Naive thymus-derived CD8-positive, alpha-beta T cell (primary cell): ENCODE data around the gene ELOB. TPM values are rescaled to one million over a fixed set of nuclear protein-coding genes. Genes with fewer than 3 reads are reported as not detected.
A peak's percentile ranks its signal among the peaks of the same experiment; 100 is the strongest.

Source experiments
- ATAC-seq, 2 donors: fragments of 150-1000 bp; cut with Tn5 transposase in 1 of 2; sonication (Bioruptor Pico), chemical (Tn5 transposase) in 1 of 2; 1 replicate in 1 of 2; 2 replicates in 1 of 2; pipeline ENCODE4 v1.10.0; 2021; ENCODE audit warnings: mild to moderate bottlenecking in 2 of 2, moderate library complexity in 2 of 2
- POLR2A ChIA-PET: fragments of 350-600 bp; sonication (Branson Sonifier 250); formaldehyde crosslinking; loops from one replicate; lab custom pipeline; 2021; ENCODE audit warnings: antibody characterized with exemption; lab: Charles Lee
- DNase-seq, 10 donors: peaks; one replicate each; pipeline versions ENCODE4 v3.0.0 to v3.0.0-alpha.2; 2020 to 2022
- H3K27ac Mint-ChIP-seq, 10 donors: one replicate each; pipeline ENCODE4 v1.8.0; 2020 to 2022; ENCODE audit warnings: mild to moderate bottlenecking in 10 of 10, mixed read lengths in 10 of 10, moderate library complexity in 4 of 10, inconsistent platforms in 1 of 10
- H3K27me3 Mint-ChIP-seq, 5 donors: one replicate each; pipeline ENCODE4 v1.8.0; 2021 to 2022; ENCODE audit warnings: mixed read lengths in 5 of 5
- H3K36me3 Mint-ChIP-seq, 3 donors: one replicate each; pipeline ENCODE4 v1.8.0; 2020 to 2022; ENCODE audit warnings: mixed read lengths in 3 of 3, mild to moderate bottlenecking in 2 of 3, inconsistent platforms in 1 of 3
- H3K4me1 Mint-ChIP-seq, 4 donors: one replicate each; pipeline ENCODE4 v1.8.0; 2021 to 2022; ENCODE audit warnings: mixed read lengths in 4 of 4
- H3K4me3 Mint-ChIP-seq, 10 donors: one replicate each; pipeline ENCODE4 v1.8.0; 2020 to 2022; ENCODE audit warnings: mild to moderate bottlenecking in 10 of 10, mixed read lengths in 10 of 10, moderate library complexity in 6 of 10, inconsistent platforms in 1 of 10
- H3K9me3 Mint-ChIP-seq, 9 donors: one replicate each; pipeline ENCODE4 v1.8.0; 2020 to 2022; ENCODE audit warnings: mixed read lengths in 9 of 9, mild to moderate bottlenecking in 3 of 9, inconsistent platforms in 1 of 9, moderate library complexity in 1 of 9
- polyA plus RNA-seq, 3 donors: library from polyadenylated mRNA; unstranded; fragments of 300-500 nt; fragmentation: Illumina TruSeq; gene quantifications; one replicate each; pipeline ENCODE4 v1.2.3, GENCODE V29; 2021
- total RNA-seq, 8 experiments: library from RNA in 2 of 8; stranded (reverse) in 2 of 8; gene quantifications; one replicate each; pipeline ENCODE4 v1.2.3 and lab custom pipeline; 2021 to 2026

Gene ELOB
- total and polyA plus RNA-seq, 5 experiments from 2014 or later, result 121 to 301 (median 230) TPM

DNA sequence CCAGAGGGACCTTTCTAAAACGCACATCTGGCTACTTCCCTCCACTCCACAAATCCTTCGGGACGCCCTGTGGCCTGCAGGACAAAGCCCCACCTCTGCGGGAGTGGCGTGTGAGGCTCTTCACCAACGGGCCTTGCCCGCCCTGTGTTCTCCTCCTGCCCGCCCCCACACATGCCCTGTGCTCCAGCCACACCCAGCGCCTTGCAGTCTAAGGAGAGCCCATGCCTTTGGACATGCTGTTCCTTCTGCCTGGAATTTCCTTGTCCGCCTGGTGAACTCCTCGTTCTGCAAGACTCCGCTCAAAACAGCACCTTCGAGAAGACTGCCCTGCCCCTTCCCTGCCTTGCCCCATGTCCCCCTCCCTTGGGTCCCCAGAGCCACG is 7.4 kb downstream of the ELOB start:
- H3K27me3 Mint-ChIP-seq, result no peaks in the 10 kb centered on the region
- peaks cover 6 to 93% (median 34%) of the 10 kb centered on the region in 3 donors for H3K36me3 Mint-ChIP-seq
- DNase-seq, result no peak
- H3K27ac Mint-ChIP-seq, result peak overlapping the region in 4 of 10 donors; percentile 78 to 90 (median 80)
- POLR2A ChIA-PET, result interaction anchor here (0.7 to 0.8 kb wide), 2 partner anchors 16 to 17 kb away, joined by 3 to 4 read pairs; no protein-coding TSS in a partner anchor
- peak in 1 of 2 donors; percentile 4 for ATAC-seq
- H3K4me3 Mint-ChIP-seq, result peak overlapping the region in 3 of 10 donors; percentile 22 to 55 (median 33)
- no peaks in the 10 kb centered on the region for H3K9me3 Mint-ChIP-seq
- H3K4me1 Mint-ChIP-seq, result peaks cover 16 to 47% (median 28%) of the 10 kb centered on the region in 4 donors

DNA sequence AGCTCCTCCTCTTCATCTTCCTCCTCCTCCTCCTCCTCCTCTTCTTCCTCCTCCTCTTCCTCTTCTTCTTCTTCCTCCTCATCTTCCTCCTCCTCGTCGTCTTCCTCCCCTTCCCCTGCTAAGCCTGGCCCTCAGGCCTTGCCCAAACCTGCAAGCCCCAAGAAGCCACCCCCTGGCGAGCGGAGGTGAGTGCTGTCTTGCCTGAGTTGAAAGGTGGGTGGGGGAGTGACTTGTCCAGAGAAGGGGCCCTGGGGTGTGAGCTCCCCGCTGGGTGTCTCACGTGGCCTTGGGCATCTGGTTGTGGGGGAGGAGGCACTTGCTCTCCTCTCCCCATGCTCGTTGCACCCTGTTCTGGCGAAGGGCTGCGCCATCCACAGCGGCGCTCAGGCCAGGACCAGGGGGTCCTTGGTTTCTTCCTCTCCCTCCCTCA is 8.0 kb downstream of the ELOB start:
- no peak for DNase-seq
- H3K27ac Mint-ChIP-seq, result peak overlapping the region in 6 of 10 donors; percentile 13 to 90 (median 57)
- POLR2A ChIA-PET, result interaction anchor here (0.7 to 2.9 kb wide), 2 partner anchors 9 to 16 kb away, joined by 3 to 14 read pairs; partner anchors contain the start of gene ELOB
- H3K27me3 Mint-ChIP-seq, result no peaks in the 10 kb centered on the region
- peaks cover 6 to 93% (median 34%) of the 10 kb centered on the region in 3 donors for H3K36me3 Mint-ChIP-seq
- peak overlapping the region in 1 of 10 donors; percentile 33 for H3K4me3 Mint-ChIP-seq
- H3K4me1 Mint-ChIP-seq, result peaks cover 12 to 42% (median 28%) of the 10 kb centered on the region in 4 donors
- ATAC-seq, result no peak
- no peaks in the 10 kb centered on the region for H3K9me3 Mint-ChIP-seq

DNA sequence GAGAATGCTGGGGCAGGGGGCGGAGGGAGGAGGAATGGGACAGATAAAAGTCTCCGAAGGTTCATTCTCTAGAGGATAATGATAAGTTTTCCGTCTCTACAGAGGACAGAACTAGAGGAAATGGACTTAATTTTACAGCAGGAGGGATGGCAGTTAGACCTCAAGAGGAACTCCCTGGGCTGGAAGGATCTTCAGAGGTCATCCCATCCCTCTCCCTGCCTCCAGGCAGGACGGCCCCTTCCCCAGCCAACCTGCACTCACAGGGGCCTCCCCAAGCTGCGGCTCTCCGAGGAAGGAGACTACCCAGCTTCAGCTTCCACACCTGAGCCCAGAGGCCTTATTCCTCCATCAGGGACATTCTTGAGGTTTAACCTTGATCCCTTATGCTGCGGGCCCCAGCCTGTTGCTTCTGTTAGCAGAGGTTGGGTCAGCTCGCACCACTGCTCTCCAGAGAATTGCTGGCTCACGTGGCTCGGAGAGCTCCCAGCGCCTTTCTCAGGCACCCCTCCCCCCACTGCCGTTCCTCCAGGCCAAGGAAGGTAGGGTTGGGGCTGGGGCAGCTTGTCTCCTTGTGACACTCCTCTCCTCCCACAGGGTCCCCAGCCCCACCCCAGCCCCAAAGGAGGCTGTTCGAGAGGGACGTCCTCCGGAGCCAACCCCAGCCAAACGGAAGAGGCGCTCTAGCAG is 8.5 kb downstream of the ELOB start:
- Mint-ChIP-seq H3K36me3 (peaks cover 11 to 95% (median 35%) of the 10 kb centered on the region in 3 donors), H3K9me3 (no peaks in the 10 kb centered on the region), H3K4me3 (no peak overlapping the region), H3K4me1 (peaks cover 8 to 39% (median 33%) of the 10 kb centered on the region in 4 donors), H3K27me3 (no peaks in the 10 kb centered on the region), H3K27ac (peak overlapping the region in 4 of 10 donors; percentile 36 to 90 (median 67))
- ATAC-seq, result no peak
- POLR2A ChIA-PET, result interaction anchor here (0.7 to 2.9 kb wide), 3 partner anchors 9 to 16 kb away, joined by 3 to 14 read pairs (median 5); partner anchors contain the start of genes ELOB and SRRM2
- no peak for DNase-seq

DNA sequence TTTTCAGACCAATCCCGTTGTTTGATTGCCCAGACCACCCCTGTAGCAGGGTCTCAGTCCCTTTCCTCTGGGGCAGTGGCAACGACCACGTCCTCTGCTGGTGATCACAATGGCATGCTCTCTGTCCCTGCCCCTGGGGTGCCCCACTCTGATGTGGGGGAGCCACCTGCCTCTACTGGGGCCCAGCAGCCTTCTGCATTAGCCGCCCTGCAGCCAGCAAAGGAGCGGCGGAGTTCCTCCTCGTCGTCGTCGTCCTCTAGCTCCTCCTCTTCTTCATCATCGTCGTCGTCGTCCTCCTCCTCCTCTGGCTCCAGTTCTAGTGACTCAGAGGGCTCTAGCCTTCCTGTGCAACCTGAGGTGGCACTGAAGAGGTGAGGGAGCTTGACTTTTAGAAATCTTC is 9.2 kb downstream of the ELOB start:
- H3K36me3 Mint-ChIP-seq, result peaks cover 16 to 99% (median 39%) of the 10 kb centered on the region in 3 donors
- peak overlapping the region in 6 of 10 donors; percentile 48 to 90 (median 70) for H3K27ac Mint-ChIP-seq
- DNase-seq, result no peak
- peaks cover 8 to 41% (median 34%) of the 10 kb centered on the region in 4 donors for H3K4me1 Mint-ChIP-seq
- ATAC-seq, result no peak
- POLR2A ChIA-PET, result interaction anchor here (1.3 to 2.9 kb wide), 2 partner anchors 10 to 15 kb away, joined by 5 to 14 read pairs; partner anchors contain the start of genes ELOB and SRRM2
- H3K27me3 Mint-ChIP-seq, result no peaks in the 10 kb centered on the region
- H3K9me3 Mint-ChIP-seq, result no peaks in the 10 kb centered on the region
- peak overlapping the region in 2 of 10 donors; percentile 16 to 45 for H3K4me3 Mint-ChIP-seq

GRCh38 chr16:2767140-2767731 is 9.8 kb downstream of the ELOB start:
- Mint-ChIP-seq H3K4me3 (peak overlapping the region in 1 of 10 donors; percentile 45), H3K27me3 (no peaks in the 10 kb centered on the region), H3K27ac (peak overlapping the region in 2 of 10 donors; percentile 80 to 90), H3K9me3 (no peaks in the 10 kb centered on the region), H3K4me1 (peaks cover 4 to 41% (median 32%) of the 10 kb centered on the region in 4 donors), H3K36me3 (peaks cover 22 to 100% (median 42%) of the 10 kb centered on the region in 3 donors)
- POLR2A ChIA-PET, result interaction anchor here (1.3 to 2.9 kb wide), 3 partner anchors 8 to 15 kb away, joined by 5 to 14 read pairs (median 6); partner anchors contain the start of genes ELOB and SRRM2
- DNase-seq (no peak), ATAC-seq (no peak)

GRCh38 chr16:2766430-2767139 is 10.5 kb downstream of the ELOB start:
- POLR2A ChIA-PET, result interaction anchor here (0.6 to 2.9 kb wide), 3 partner anchors 9 to 111 kb away, joined by 4 to 14 read pairs (median 6); partner anchors contain the start of gene ELOB
- H3K36me3 Mint-ChIP-seq, result peaks cover 23 to 100% (median 47%) of the 10 kb centered on the region in 3 donors
- H3K27ac Mint-ChIP-seq, result peak overlapping the region in 6 of 10 donors; percentile 4 to 90 (median 33)
- no peaks in the 10 kb centered on the region for H3K27me3 Mint-ChIP-seq
- ATAC-seq (no peak), DNase-seq (no peak)
- H3K4me1 Mint-ChIP-seq, result peaks cover 4 to 42% (median 33%) of the 10 kb centered on the region in 4 donors
- no peaks in the 10 kb centered on the region for H3K9me3 Mint-ChIP-seq
- H3K4me3 Mint-ChIP-seq, result peak overlapping the region in 4 of 10 donors; percentile 38 to 51 (median 42)

DNA sequence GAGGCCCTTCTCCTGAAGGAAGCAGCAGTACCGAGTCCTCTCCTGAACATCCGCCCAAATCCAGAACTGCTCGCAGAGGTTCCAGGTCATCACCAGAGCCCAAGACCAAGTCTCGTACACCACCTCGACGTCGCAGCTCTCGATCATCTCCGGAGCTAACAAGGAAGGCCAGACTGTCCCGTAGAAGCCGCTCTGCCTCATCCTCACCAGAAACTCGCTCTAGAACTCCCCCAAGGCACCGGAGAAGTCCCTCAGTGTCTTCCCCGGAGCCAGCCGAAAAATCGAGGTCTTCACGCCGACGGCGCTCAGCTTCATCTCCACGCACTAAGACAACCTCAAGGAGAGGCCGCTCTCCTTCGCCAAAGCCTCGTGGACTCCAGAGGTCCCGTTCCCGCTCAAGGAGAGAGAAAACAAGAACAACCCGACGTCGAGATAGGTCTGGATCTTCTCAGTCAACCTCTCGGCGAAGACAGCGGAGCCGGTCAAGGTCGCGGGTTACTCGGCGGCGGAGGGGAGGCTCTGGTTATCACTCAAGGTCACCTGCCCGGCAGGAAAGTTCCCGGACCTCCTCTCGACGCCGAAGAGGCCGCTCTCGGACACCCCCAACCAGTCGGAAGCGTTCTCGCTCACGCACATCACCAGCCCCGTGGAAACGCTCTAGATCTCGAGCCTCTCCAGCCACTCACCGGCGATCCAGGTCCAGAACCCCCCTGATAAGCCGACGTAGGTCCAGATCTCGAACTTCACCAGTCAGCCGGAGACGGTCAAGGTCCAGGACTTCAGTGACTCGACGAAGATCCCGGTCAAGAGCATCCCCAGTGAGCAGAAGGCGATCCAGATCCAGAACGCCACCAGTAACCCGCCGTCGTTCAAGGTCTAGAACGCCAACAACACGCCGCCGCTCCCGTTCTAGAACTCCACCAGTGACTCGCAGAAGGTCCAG is 11.3 kb downstream of the ELOB start:
- Mint-ChIP-seq H3K4me1 (peaks cover 0 to 51% (median 31%) of the 10 kb centered on the region in 4 donors), H3K36me3 (peaks cover 28 to 100% (median 55%) of the 10 kb centered on the region in 3 donors), H3K27ac (peak overlapping the region in 5 of 10 donors; percentile 4 to 90 (median 34)), H3K4me3 (peak overlapping the region in 3 of 10 donors; percentile 40 to 51 (median 45)), H3K9me3 (no peaks in the 10 kb centered on the region), H3K27me3 (no peaks in the 10 kb centered on the region)
- POLR2A ChIA-PET, result interaction anchor here (0.6 to 2.9 kb wide), 5 partner anchors 10 to 111 kb away, joined by 3 to 14 read pairs (median 4); partner anchors contain the start of gene ELOB
- ATAC-seq (no peak), DNase-seq (no peak)

DNA sequence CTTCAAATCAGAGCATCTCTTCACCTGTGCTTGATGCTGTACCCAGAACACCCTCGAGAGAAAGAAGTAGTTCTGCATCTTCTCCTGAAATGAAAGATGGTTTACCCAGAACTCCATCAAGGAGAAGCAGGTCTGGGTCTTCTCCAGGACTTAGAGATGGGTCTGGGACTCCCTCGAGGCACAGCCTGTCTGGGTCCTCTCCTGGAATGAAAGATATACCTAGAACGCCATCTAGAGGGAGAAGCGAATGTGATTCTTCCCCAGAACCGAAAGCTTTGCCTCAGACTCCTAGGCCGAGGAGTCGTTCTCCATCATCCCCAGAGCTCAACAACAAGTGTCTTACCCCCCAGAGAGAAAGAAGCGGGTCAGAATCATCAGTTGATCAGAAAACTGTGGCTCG is 12.4 kb downstream of the ELOB start:
- ATAC-seq, result no peak
- Mint-ChIP-seq H3K9me3 (no peaks in the 10 kb centered on the region), H3K36me3 (peaks cover 29 to 100% (median 60%) of the 10 kb centered on the region in 3 donors), H3K4me3 (no peak overlapping the region), H3K27me3 (no peaks in the 10 kb centered on the region), H3K4me1 (peaks cover 0 to 56% (median 37%) of the 10 kb centered on the region in 4 donors), H3K27ac (peak overlapping the region in 5 of 10 donors; percentile 10 to 90 (median 21))
- POLR2A ChIA-PET, result interaction anchor here (0.8 to 2.3 kb wide), 2 partner anchors 11 to 14 kb away, joined by 3 to 6 read pairs; no protein-coding TSS in a partner anchor
- DNase-seq, result no peak

GRCh38 chr16:2763173-2763572 is 13.9 kb downstream of the ELOB start:
- DNase-seq (no peak), ATAC-seq (peak in 1 of 2 donors; percentile 17)
- peaks cover 0 to 56% (median 38%) of the 10 kb centered on the region in 4 donors for H3K4me1 Mint-ChIP-seq
- H3K9me3 Mint-ChIP-seq, result no peaks in the 10 kb centered on the region
- no peak overlapping the region for H3K4me3 Mint-ChIP-seq
- peak overlapping the region in 3 of 10 donors; percentile 34 to 79 (median 67) for H3K27ac Mint-ChIP-seq
- no peaks in the 10 kb centered on the region for H3K27me3 Mint-ChIP-seq
- POLR2A ChIA-PET, result interaction anchor here (0.9 to 1.7 kb wide), 3 partner anchors 10 to 14 kb away, joined by 3 to 5 read pairs (median 3); partner anchors contain the start of gene ELOB
- H3K36me3 Mint-ChIP-seq, result peaks cover 40 to 100% (median 66%) of the 10 kb centered on the region in 3 donors

GRCh38 chr16:2762711-2763110 is 14.4 kb downstream of the ELOB start:
- POLR2A ChIA-PET, result interaction anchor here (0.9 to 1.7 kb wide), 2 partner anchors 9 to 15 kb away, joined by 3 to 5 read pairs; partner anchors contain the start of gene ELOB
- DNase-seq, result no peak
- peak overlapping the region in 2 of 10 donors; percentile 1 to 20 for H3K4me3 Mint-ChIP-seq
- H3K4me1 Mint-ChIP-seq, result peaks cover 2 to 58% (median 37%) of the 10 kb centered on the region in 4 donors
- H3K27me3 Mint-ChIP-seq, result no peaks in the 10 kb centered on the region
- H3K9me3 Mint-ChIP-seq, result no peaks in the 10 kb centered on the region
- peak overlapping the region in 3 of 10 donors; percentile 33 to 78 (median 67) for H3K27ac Mint-ChIP-seq
- peak in 1 of 2 donors; percentile 11 for ATAC-seq
- H3K36me3 Mint-ChIP-seq, result peaks cover 43 to 100% (median 66%) of the 10 kb centered on the region in 3 donors
